Thyroid gland (tissue), 4 donors: Measurements from ENCODE around the gene AIPL1. TPM values are rescaled to one million over a fixed set of nuclear protein-coding genes. Genes with fewer than 3 reads are reported as not detected.

Source experiments
- DNase-seq, 2 donors: peaks; one replicate each; pipeline ENCODE4 v3.0.0-alpha.2; 2019
- H3K27ac ChIP-seq, 3 donors: fragments of 200-600 bp; sonication (generic); 1 replicate in 2 of 3; 2 replicates in 1 of 3; pipeline ENCODE4 v1.5.1; 2016 to 2019; ENCODE audit warnings: mild to moderate bottlenecking in 1 of 3, moderate library complexity in 1 of 3
- H3K27me3 ChIP-seq: fragments of 200-600 bp; sonication (generic); one replicate; pipeline ENCODE4 v1.5.1; 2019
- H3K36me3 ChIP-seq, 2 donors: fragments of 200-600 bp; sonication (generic); one replicate each; pipeline ENCODE4 v1.5.1; 2016 to 2019
- H3K4me1 ChIP-seq, 2 donors: fragments of 200-600 bp; sonication (generic); one replicate each; pipeline ENCODE4 v1.5.1; 2017 to 2019
- H3K4me3 ChIP-seq, 3 donors: fragments of 200-600 bp; sonication (generic); replicated peaks in 1 of 3; 1 replicate in 2 of 3; 2 replicates in 1 of 3; pipeline ENCODE4 v1.5.1; 2016; ENCODE audit warnings: mild to moderate bottlenecking in 1 of 3
- H3K9me3 ChIP-seq: fragments of 200-600 bp; sonication (generic); one replicate; pipeline ENCODE4 v1.5.1; 2017
- POLR2A ChIP-seq, 2 donors: fragments of 450-650 bp; IDR thresholded peaks; one replicate each; pipeline ENCODE4 v1.6.1; 2017; ENCODE audit warnings: antibody characterized with exemption in 2 of 2, mild to moderate bottlenecking in 2 of 2, moderate library complexity in 1 of 2
- WGBS, 2 donors: methylation state at CpG; one replicate each; pipeline ENCODE4 v1.1.5; 2017; 5-methylcytosine and 5-hydroxymethylcytosine counted together
- intact Hi-C: fragments of 100-400 bp; cut with DNase I; formaldehyde crosslinking; loops from one replicate; pipeline ENCODE4 v1.15.1; 2023
- total RNA-seq, 4 donors: library from RNA; depleted of rRNA; stranded (reverse); fragments of >200 nt; gene quantifications; one replicate each; pipeline ENCODE4 v1.2.3, GENCODE V29; 2016
- TF ChIP-seq, protein P1 (sequence below), 6 experiments: fragments of 200-600 bp in 3 of 6; fragments of 450-650 bp in 3 of 6; sonication (generic) in 3 of 6; IDR thresholded peaks; one replicate each; pipeline ENCODE4 v1.5.1; 2016 to 2019; ENCODE audit warnings: antibody characterized with exemption in 6 of 6, mild to moderate bottlenecking in 2 of 6, inconsistent platforms in 1 of 6, moderate library complexity in 1 of 6

Gene AIPL1
- total RNA-seq, 4 donors from 2014 or later = not detected

DNA sequence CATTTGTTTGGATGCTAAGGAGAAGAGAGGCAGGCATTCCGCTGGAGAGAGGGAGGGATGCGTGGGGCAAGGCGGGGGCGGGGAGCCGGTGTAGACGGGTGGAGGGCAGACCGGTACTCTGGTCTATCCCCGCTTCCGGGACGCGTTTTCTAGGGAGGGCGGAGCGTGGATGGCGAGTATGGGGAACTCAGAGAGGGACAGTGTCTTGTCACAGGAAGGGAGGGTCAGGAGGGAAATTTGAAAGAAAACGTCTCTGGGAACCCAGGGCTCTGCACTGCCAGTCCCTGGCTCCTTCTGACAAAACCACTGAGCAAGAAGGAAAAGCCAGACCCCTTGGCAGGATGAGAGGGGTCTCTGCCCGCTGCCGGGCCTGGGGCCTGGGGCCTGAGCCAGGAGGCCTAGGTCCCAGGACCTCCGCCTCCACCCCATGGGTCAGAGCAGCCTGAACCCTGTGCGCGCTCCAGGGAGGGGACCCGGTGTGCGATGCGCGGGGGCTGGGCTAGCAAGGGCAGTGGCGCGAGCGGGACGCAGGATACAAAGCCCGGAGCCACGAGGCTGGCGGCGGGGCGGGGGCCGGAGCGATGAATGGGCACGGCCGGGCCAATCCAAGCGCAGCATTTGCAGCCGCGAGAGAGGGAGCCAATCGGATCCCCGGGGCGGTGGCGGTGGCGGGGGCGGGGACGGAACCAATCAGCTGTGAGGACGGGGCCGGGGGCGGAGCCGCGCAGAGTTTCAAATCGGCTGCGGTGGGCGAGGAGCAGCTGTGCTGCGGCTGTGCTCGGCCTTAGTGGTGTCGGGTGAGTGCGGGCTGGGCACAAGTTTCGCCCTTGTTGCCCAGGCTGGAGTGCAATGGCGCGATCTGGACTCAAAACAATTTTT is 9.0 kb upstream of the AIPL1 start, which contains the start of gene PIMREG:
TSS of gene PIMREG (plus strand) at position 764 of the 879 bp plus-strand sequence. CDS start 656 bp downstream, outside the sequence.
- no peaks in the 10 kb centered on the region for H3K9me3 ChIP-seq
- H3K27ac ChIP-seq = no peak within 1 kb of the TSS
- 0 to 1% methylated on average over 22 of the region's 62 CpGs for WGBS, 2 donors
- H3K4me3 ChIP-seq = peak within 1 kb of the TSS in 2 of 3 donors; percentile 39 to 54
- peaks cover 0 to 13% of the 10 kb centered on the region in 2 donors for H3K4me1 ChIP-seq
- peak; percentile 95 to 96 for DNase-seq
- intact Hi-C loops = no loop called here
- no peaks in the 10 kb centered on the region for H3K27me3 ChIP-seq
- no peak for TF ChIP-seq POLR2A (IDR thresholded peaks at IDR 0.05)
- TF ChIP-seq, protein P1, sequence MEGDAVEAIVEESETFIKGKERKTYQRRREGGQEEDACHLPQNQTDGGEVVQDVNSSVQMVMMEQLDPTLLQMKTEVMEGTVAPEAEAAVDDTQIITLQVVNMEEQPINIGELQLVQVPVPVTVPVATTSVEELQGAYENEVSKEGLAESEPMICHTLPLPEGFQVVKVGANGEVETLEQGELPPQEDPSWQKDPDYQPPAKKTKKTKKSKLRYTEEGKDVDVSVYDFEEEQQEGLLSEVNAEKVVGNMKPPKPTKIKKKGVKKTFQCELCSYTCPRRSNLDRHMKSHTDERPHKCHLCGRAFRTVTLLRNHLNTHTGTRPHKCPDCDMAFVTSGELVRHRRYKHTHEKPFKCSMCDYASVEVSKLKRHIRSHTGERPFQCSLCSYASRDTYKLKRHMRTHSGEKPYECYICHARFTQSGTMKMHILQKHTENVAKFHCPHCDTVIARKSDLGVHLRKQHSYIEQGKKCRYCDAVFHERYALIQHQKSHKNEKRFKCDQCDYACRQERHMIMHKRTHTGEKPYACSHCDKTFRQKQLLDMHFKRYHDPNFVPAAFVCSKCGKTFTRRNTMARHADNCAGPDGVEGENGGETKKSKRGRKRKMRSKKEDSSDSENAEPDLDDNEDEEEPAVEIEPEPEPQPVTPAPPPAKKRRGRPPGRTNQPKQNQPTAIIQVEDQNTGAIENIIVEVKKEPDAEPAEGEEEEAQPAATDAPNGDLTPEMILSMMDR (IDR thresholded peaks at IDR 0.05) = no peak
- H3K36me3 ChIP-seq = no peaks in the 10 kb centered on the region

DNA sequence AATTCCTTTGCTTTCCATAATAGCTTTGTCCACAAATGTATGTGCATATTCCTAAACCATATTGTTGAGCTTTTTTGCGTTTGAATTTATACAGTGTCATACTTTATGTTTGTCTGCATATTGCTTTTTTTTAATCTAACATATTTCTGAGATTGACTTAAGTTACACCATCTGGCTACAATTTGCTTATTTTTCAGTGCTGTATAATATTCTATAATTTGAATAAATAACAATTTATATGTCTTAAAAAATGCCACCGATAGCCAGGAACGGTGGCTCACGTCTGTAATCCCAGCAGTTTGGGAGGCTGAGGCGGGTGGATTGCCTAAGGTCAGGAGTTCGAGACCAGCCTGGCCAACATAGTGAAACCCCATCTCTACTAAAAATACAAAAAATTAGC is 7.9 kb upstream of the AIPL1 start:
- no peak overlapping the region for H3K4me3 ChIP-seq
- H3K27me3 ChIP-seq = no peaks in the 10 kb centered on the region
- no peaks in the 10 kb centered on the region for H3K9me3 ChIP-seq
- TF ChIP-seq POLR2A (IDR thresholded peaks at IDR 0.05) = no peak
- TF ChIP-seq, protein P1 (IDR thresholded peaks at IDR 0.05) = no peak
- peaks cover 0 to 13% of the 10 kb centered on the region in 2 donors for H3K4me1 ChIP-seq
- WGBS, 2 donors = 65 to 81% methylated on average over 6 of the region's 6 CpGs
- H3K27ac ChIP-seq = no peak overlapping the region
- intact Hi-C loops = no loop called here
- no peaks in the 10 kb centered on the region for H3K36me3 ChIP-seq
- DNase-seq = no peak

DNA sequence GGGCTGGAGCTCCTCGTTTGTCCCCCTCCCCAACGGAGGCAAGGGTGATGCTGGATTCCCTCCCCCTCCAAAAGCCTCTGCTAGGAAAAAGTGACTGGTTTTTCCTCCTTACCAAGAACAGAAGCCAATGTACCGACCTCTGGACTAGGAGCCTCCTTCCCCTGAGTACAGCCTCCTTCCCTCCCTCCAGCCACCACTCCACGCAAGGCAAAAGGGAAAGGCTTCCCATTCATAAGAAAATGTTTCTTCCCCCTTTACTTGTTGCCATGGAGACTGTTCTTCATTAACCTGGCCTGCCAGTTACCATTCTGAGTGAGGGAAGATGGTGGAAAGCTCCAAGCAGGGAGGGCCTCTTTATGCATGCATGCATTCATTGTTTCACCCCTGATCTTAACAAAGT is 5.0 kb upstream of the AIPL1 start:
- Histone ChIP-seq H3K27me3 (no peaks in the 10 kb centered on the region), H3K4me1 (peaks cover 0 to 13% of the 10 kb centered on the region in 2 donors), H3K36me3 (no peaks in the 10 kb centered on the region), H3K27ac (no peak overlapping the region), H3K4me3 (no peak overlapping the region), H3K9me3 (no peaks in the 10 kb centered on the region)
- TF ChIP-seq POLR2A (IDR thresholded peaks at IDR 0.05) = no peak
- TF ChIP-seq, protein P1 (IDR thresholded peaks at IDR 0.05) = no peak
- 38 to 45% methylated on average over 4 of the region's 4 CpGs for WGBS, 2 donors
- intact Hi-C loops = no loop called here
- DNase-seq = no peak

DNA sequence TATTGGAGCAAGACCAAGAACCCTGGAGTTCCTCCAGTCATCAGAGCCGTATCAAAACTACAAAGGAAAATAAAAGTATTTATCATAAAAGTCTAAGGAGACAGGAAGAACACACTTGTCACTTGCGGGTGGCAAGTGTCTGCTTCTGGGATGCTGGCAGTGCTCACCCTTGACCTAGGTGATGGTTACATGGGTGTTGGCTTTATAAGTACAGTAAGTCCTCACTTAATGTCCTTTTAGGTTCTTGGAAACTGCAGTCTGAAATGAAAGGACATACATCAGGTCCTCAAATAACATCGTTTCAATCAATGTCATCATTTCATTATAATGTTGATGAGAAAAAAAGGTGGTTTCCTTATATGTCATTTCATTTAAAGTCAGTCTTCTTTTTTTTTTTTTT is 3.0 kb upstream of the AIPL1 start:
- Histone ChIP-seq H3K27ac (no peak overlapping the region), H3K4me1 (no peaks in the 10 kb centered on the region), H3K27me3 (no peaks in the 10 kb centered on the region), H3K4me3 (no peak overlapping the region), H3K9me3 (no peaks in the 10 kb centered on the region), H3K36me3 (no peaks in the 10 kb centered on the region)
- TF ChIP-seq, protein P1 (IDR thresholded peaks at IDR 0.05) = no peak
- no peak for TF ChIP-seq POLR2A (IDR thresholded peaks at IDR 0.05)
- 57 to 61% methylated on average over 3 of the region's 3 CpGs for WGBS, 2 donors
- no peak for DNase-seq
- intact Hi-C loops = no loop called here

DNA sequence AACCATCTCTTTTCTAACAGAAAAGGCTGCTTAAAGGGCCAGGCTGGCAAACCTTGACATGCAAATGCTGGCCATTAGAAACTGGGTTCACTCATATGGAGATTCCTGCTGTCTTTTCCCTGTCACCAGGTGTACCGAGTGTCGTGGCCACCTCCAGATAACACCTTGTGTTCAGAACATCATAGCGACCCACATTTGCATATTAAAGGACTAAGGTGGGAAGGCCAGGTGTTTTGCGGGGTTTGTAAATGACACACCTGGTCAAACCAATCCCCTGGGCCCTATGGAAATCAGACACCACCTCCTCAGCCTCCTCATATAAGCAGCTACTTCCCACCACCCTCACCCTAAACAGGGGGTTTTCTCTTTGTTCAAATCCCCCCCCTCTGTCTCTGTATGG is 2.5 kb upstream of the AIPL1 start:
- 38 to 45% methylated on average over 4 of the region's 4 CpGs for WGBS, 2 donors

More for the DNA sequence above, 2.5 kb upstream of the AIPL1 start:
- Histone ChIP-seq H3K36me3 (no peaks in the 10 kb centered on the region), H3K27ac (no peak overlapping the region), H3K9me3 (no peaks in the 10 kb centered on the region), H3K27me3 (no peaks in the 10 kb centered on the region), H3K4me1 (no peaks in the 10 kb centered on the region), H3K4me3 (no peak overlapping the region)
- DNase-seq = no peak
- no peak for TF ChIP-seq POLR2A (IDR thresholded peaks at IDR 0.05)
- TF ChIP-seq, protein P1 (IDR thresholded peaks at IDR 0.05) = no peak
- intact Hi-C loops = no loop called here
